Measurements from ENCODE around the gene TMPRSS9.
A peak's percentile ranks its signal among the peaks of the same experiment; 100 is the strongest.
"Not testable (repeated sequence)": the region's sequence is repeated elsewhere in the genome, so short reads cannot be mapped to it uniquely, and the experiment has no call there.

Gene TMPRSS9

GRCh38 chr19:2343289-2343982, 16.6 kb upstream of the TMPRSS9 start:
- DNase-seq = no peak

DNA sequence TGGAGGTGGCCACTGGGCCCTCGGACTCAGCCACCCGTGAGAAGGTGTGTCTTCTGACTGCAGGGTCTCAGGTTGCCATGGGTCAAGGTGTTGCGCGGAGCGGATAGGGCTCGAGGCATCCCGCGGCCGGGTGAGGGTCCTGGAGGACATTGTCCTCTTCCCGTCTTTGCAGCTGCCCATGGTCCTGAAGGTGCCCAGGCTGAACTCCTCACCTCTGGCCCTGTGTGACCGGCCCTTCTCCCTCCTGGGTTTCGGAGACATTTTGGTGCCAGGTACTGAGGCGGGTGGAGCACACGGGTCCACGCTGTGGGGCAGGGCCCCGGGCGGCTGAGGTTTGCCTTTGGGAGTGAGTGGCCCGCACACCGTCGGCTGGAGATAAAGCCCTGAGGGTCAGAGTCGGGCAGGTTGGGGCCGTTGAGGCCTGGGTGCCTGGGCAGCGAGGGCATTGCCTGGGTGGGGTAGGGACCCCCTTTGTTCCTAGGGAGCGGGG, 15.6 kb upstream of the TMPRSS9 start:
- DNase-seq = no peak

DNA sequence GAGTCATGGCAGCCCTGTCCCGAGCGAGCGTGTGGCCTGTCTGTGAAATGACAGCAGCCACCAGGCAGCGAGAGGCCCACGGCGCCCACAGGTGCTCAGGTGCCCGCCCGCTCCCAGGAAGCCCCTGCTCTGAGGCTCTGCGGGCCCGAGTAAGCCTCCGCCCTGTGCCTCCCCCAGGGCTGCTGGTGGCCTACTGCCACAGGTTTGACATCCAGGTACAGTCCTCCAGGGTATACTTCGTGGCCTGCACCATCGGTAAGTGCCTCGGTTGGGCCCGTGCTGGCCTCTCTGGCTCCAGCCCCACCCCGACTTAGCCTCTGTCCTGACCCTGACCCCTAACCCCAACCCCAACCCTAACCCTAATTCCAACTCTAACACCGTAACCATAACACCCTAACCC, 15.0 kb upstream of the TMPRSS9 start:
- DNase-seq = no peak

DNA sequence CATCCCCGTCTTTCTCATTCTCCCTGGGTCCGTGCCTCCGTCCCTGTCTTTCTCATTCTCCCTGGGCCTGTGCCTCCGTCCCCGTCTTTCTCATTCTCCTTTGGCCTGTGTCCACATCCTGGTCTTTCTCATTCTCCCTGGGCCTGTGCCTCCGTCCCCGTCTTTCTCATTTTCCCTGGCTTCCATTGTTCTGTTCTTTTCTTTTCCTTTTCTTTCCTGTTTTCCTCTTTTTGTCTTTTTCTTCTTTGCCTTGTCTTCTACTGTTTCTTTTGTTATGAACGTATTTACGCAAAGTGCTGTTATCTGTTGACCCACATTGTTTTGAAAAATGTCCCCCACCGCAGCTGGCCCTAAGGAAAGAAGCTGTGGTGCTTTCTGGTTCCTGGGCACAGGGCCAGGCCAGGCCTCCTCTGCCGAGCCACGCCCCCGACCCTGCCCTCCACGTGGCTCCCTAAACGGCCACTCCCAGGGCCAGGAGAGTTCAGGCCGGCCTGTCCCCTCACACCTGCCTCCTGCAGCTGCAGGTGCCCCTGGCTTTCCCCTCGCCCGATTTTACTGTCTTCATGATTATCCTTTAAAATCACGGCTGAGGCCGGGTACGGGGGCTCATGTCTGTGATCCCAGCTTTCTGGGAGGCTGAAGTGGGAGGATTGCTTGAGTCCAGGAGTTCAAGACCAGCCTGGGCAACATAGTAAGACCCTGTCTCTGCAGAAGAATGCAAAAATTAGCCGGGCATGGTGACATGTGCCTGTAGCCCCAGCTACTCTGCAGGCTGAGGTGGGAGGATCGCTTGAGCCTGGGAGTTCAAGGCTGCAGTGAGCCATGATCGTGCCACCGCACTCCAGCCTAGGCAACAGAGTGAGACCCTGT, 14.0 kb upstream of the TMPRSS9 start:
- peak; percentile 16 for DNase-seq

DNA sequence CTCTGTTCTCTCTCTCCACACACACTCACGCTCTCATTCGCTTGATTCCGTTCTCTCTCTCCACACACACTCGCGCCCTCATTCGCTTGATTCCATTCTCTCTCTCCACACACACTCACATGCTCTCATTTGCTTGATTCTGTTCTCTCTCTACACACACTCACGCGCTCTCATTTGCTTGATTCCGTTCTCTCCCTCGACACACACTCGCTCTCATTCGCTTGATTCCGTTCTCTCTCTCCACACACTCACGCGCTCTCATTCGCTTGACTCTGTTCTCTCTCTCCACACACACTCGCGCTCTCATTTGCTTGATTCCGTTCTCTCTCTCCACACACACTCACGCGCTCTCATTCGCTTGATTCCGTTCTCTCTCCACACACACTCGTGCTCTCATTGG, 10.2 kb upstream of the TMPRSS9 start:
- not testable (repeated sequence) for DNase-seq

- no peak for DNase-seq
Observed at GRCh38 chr19:2350656-2351055, 9.4 kb upstream of the TMPRSS9 start.

- DNase-seq = no peak
Observed at GRCh38 chr19:2351591-2351990, 8.5 kb upstream of the TMPRSS9 start.

- no peak for DNase-seq
Observed at GRCh38 chr19:2352121-2352520, 7.9 kb upstream of the TMPRSS9 start.

- no peak for DNase-seq
Observed at GRCh38 chr19:2353159-2353886, 6.7 kb upstream of the TMPRSS9 start.

- no peak for DNase-seq
Observed at GRCh38 chr19:2353887-2354592, 6.0 kb upstream of the TMPRSS9 start.

GRCh38 chr19:2354670-2355069, 5.4 kb upstream of the TMPRSS9 start:
- no peak for DNase-seq

DNA sequence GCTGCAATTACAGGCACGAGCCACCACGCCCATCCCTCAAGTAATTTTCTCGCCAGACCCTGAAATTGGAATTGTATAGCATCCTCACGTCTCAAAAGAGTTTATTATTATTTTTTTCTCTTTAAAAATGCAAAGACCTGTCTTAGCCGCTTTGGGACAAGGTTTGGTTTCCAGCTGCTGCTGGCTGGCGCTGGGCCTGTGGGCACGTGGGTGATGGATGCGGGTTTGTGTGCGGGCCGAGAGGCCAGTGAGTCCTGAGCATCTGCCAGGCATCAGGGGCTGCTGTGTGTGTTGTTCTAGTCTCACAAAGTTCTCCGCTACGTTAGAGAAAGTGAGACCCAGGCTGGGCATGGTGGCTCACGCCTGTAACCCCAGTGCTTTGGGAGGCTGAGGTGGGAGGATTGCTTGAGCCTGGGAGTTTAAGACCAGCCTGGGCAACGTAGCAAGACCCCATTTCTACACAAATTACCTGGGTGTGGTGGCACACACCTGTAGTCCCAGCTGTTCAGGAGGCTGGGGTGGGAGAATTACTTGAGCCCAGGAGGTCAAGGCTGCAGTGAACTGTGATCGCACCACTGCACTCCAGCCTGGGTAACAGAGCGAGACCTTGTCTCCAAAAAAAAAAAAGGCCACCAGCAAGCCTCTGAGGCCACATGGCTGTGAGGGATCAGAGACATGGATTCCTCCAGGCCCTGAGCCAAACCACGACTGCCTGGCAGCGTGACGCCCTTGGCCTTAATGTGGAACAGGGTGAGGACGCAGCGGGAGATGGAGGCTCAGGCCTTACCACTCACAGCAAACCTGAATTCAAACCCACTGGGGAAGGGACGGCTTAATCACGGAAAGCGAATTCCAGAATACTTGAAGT, 4.7 kb upstream of the TMPRSS9 start:
- DNase-seq = no peak

GRCh38 chr19:2356036-2356646, 3.9 kb upstream of the TMPRSS9 start:
- no peak for DNase-seq

DNA sequence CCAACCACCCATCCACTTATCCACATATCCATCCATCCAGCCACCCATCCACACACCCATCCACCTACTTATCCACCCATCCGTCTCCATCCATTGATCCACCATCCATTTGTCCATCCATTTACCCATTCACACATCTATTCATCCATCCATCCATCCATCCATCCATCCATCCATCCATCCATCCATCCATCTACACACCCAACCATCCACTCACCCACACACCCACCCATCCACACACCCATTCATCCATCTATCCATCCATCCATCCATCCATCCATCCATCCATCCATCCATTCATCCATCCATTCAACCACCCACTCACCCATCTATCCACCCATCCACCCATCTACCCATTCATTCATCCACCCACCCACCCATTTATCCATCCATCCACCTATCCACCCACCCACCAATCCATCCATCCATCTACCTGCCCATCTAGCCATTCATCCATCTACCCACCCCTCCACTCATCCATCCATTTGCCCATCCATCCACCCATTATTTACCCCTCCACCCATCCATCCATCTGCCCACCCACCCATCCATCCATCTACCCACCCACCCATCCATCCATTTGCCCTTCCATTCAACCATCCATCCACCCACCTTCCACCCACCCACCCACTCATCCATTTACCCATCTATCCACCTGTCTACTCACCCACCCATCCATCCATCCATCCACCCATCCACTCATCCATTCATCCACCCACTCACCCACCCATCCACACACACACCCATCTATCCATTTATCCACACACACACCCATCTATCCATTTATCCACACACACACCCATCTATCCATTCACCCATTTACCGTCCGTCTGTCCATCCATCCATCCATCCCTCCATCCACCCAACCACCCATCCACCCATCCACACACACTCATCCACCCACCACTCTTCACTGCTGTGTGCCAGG, 2.5 kb upstream of the TMPRSS9 start:
- no peak for DNase-seq

DNA sequence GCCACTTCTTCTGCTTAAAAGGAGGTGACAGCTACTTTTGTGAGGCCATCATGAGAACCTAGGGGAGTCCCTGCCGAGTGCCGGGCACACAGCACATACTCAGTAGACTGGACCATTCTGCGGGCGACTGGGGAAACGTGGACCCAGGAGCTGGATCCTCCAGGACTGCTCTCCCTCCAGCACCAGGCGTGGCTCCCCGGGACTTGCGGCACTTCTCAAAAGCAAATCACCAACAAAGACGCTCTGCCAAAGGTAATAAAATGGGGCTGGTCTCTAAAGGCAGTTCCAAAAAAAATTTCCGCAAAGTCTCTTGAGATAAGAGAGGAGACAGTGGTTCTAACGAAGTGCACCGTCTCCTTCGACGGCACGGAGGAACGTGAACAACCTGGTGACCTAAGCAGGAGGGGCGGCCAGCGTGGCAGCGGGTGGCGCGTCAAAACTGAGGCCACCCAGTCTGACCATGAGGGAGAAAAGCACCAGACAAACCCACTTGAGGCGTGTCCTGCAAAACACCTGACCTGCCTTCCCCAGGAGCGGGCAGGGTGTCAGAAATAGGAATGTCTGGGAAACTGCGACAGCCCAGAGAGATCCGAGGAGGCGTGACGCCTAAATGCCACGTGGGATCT, 1.4 kb upstream of the TMPRSS9 start:
- no peak for DNase-seq

DNA sequence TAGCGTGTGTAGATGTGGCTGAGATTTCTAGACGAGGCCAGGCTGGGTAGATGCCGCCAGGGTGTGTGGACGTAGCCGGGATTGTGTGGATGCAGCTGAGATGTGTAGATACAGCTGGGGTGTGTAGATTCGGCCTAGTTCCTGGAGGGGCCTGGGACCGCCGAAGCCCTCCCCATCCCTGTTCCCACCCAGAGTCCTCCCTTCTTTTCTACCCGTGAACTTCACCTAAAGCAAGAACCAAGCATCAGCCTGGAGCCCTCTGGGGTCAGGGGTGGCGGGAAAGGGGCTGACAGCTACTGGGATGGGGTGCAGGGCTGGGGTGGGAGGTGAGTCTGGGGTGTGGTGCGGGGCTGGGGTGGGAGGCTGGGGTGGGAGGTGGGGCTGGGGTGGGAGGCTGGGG, 768 bp downstream of the TMPRSS9 start:
- no peak for DNase-seq

GRCh38 chr19:2361246-2362045, 1.4 kb downstream of the TMPRSS9 start:
- DNase-seq = no peak

GRCh38 chr19:2362046-2362969, 2.2 kb downstream of the TMPRSS9 start:
- DNase-seq = no peak
